HEK293T (cell line): ENCODE measurements around the gene NFIC.
"Not testable (repeated sequence)": the region's sequence is repeated elsewhere in the genome, so short reads cannot be mapped to it uniquely, and the experiment has no call there.

Source experiments
- CTCF ChIA-PET: fragments of 350-600 bp; formaldehyde crosslinking; extraction: SDS; loops from one replicate; lab custom pipeline; 2021; ENCODE audit warnings: antibody characterized with exemption, inconsistent platforms; lab: Yijun Ruan, JAX
- POLR2A ChIA-PET: fragments of 350-600 bp; formaldehyde crosslinking; extraction: SDS; loops from one replicate; lab custom pipeline; 2020; ENCODE audit warnings: antibody characterized with exemption, inconsistent platforms; lab: Yijun Ruan, JAX
- DNase-seq: peaks from one replicate; pipeline ENCODE4 v3.0.0; 2012; ENCODE audit warnings: mixed read lengths; ENCODE audit errors: extremely low spot score
- ARNT ChIP-seq: fragments of 450-650 bp; IDR thresholded peaks from 2 replicates; pipeline ENCODE4 v1.6.1; 2017; ENCODE audit warnings: mild to moderate bottlenecking
- BHLHE40 ChIP-seq: fragments of 450-650 bp; IDR thresholded peaks from 2 replicates; pipeline ENCODE4 v1.6.1; 2016; ENCODE audit warnings: mild to moderate bottlenecking, moderate library complexity, borderline replicate concordance
- CTBP1 ChIP-seq: fragments of 450-650 bp; IDR thresholded peaks from 2 replicates; pipeline ENCODE4 v1.6.1; 2016; ENCODE audit warnings: borderline replicate concordance
- ELF4 ChIP-seq: fragments of 450-650 bp; IDR thresholded peaks from 2 replicates; pipeline ENCODE4 v1.6.1; 2017; ENCODE audit warnings: antibody characterized with exemption
- FOXA1 ChIP-seq: fragments of 450-650 bp; IDR thresholded peaks from 2 replicates; pipeline ENCODE4 v1.6.1; 2016; ENCODE audit warnings: mild to moderate bottlenecking
- FOXK2 ChIP-seq: fragments of 450-650 bp; IDR thresholded peaks from 2 replicates; pipeline ENCODE4 v1.6.1; 2016; ENCODE audit warnings: mild to moderate bottlenecking
- FOXM1 ChIP-seq: fragments of 450-650 bp; IDR thresholded peaks from 2 replicates; pipeline ENCODE4 v1.6.1; 2017; ENCODE audit warnings: mild to moderate bottlenecking, borderline replicate concordance
- HDGF ChIP-seq: fragments of 450-650 bp; IDR thresholded peaks from 2 replicates; pipeline ENCODE4 v1.6.1; 2017; ENCODE audit warnings: antibody characterized with exemption, borderline replicate concordance
- L3MBTL2 ChIP-seq: fragments of 450-650 bp; conservative IDR thresholded peaks from 2 replicates; pipeline ENCODE4 v1.6.1; 2016; ENCODE audit warnings: mild to moderate bottlenecking
- LEF1 ChIP-seq: fragments of 450-650 bp; IDR thresholded peaks from 2 replicates; pipeline ENCODE4 v1.6.1; 2017; ENCODE audit warnings: mild to moderate bottlenecking, borderline replicate concordance
- NFRKB ChIP-seq: fragments of 450-650 bp; IDR thresholded peaks from 2 replicates; pipeline ENCODE4 v1.6.1; 2016; ENCODE audit warnings: mild to moderate bottlenecking, moderate library complexity
- SP1 ChIP-seq: fragments of 450-650 bp; IDR thresholded peaks from 2 replicates; pipeline ENCODE4 v1.6.1; 2017
- SUZ12 ChIP-seq: fragments of 450-650 bp; IDR thresholded peaks from 2 replicates; pipeline ENCODE4 v1.6.1; 2016; ENCODE audit warnings: mild to moderate bottlenecking
- TARDBP ChIP-seq: fragments of 450-650 bp; IDR thresholded peaks from 2 replicates; pipeline ENCODE4 v1.6.1; 2016
- ZNF384 ChIP-seq: fragments of 450-650 bp; IDR thresholded peaks from 2 replicates; pipeline ENCODE4 v1.6.1; 2016
- TF ChIP-seq, protein P1 (sequence below): fragments of 450-650 bp; IDR thresholded peaks from 2 replicates; pipeline ENCODE4 v1.6.1; 2016

NFIC gene

DNA sequence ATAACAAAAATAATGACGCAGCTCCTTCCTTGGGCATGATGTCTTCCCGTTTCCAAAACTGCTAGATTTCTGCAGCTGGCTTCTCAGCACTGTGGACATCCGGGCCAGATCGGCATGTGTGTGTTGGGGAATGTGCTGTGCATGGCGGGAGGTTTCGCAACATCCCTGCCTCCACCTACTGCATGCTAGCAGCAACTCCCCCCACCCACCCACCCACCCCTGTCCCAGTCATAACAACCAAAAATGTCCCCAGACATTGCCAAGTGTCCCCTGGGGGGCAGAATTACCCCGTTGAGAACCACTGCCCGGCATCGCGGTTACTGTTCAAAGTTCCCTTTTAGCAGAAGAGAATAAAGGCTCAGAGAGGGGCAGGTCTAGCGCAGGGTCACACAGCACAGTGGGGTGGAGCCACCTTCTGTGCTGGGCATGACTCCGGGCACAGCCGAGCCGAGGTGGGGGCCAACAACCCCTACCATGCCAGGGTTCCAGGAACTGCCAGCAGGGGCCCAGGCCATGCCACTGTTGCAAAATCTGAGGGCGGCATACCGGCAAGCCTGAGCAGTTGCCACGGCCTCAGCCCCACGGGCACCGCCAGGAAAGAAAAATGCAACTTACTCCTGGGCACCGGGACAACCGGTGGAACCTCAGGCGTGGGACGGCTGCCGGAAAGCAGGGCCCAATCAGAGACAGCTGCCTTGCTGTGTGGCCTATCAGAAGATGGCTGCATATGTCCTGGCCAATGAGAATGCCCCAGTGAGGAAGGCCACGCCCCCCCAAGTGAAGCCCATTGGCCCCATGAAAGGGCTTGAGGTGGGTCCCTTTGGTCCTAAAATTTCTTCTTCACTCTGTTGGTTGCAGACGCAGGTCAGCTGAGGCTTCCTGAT is 22.5 kb upstream of the NFIC start:
- peak; percentile 87 for DNase-seq
- TF ChIP-seq L3MBTL2 = no peak
- peak; percentile 76 for TF ChIP-seq FOXM1
- TF ChIP-seq LEF1 = 0 out of 2 replicates have a peak, but pooled peaks have one; percentile 28
- TF ChIP-seq HDGF = no peak
- TF ChIP-seq CTBP1 = no peak
- POLR2A ChIA-PET = no interaction called here
- CTCF ChIA-PET = no interaction called here

- no peak for TF ChIP-seq SP1
- TF ChIP-seq TARDBP = no peak
- no peak for TF ChIP-seq FOXA1
- no peak for TF ChIP-seq SUZ12
- TF ChIP-seq L3MBTL2 = no peak
- TF ChIP-seq FOXM1 = no peak
- no peak for TF ChIP-seq HDGF
- no peak for TF ChIP-seq FOXK2
- TF ChIP-seq, protein P1, sequence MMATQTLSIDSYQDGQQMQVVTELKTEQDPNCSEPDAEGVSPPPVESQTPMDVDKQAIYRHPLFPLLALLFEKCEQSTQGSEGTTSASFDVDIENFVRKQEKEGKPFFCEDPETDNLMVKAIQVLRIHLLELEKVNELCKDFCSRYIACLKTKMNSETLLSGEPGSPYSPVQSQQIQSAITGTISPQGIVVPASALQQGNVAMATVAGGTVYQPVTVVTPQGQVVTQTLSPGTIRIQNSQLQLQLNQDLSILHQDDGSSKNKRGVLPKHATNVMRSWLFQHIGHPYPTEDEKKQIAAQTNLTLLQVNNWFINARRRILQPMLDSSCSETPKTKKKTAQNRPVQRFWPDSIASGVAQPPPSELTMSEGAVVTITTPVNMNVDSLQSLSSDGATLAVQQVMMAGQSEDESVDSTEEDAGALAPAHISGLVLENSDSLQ = no peak
- TF ChIP-seq CTBP1 = no peak
- no peak for TF ChIP-seq NFRKB
- no peak for TF ChIP-seq ARNT
- TF ChIP-seq ZNF384 = no peak
- TF ChIP-seq ELF4 = no peak
- no peak for TF ChIP-seq LEF1
- ChIA-PET CTCF (no interaction called here), POLR2A (no interaction called here)
- no peak for DNase-seq
Observed at GRCh38 chr19:3344608-3345598, 21.5 kb upstream of the NFIC start.

- TF ChIP-seq CTBP1 (no peak), SP1 (no peak), NFRKB (no peak), SUZ12 (no peak), ARNT (no peak), FOXK2 (no peak), FOXM1 (no peak), L3MBTL2 (no peak), LEF1 (no peak), BHLHE40 (no peak)
- TF ChIP-seq, protein P1 = no peak
- ChIA-PET POLR2A (interaction anchor here (1.0 kb wide), 1 partner anchor 14 kb away, joined by 3 read pairs; no protein-coding TSS in a partner anchor), CTCF (no interaction called here)
- DNase-seq = no peak
Observed at GRCh38 chr19:3345850-3346460, 20.4 kb upstream of the NFIC start.

- no peak for DNase-seq
- CTCF ChIA-PET = no interaction called here
- no peak for TF ChIP-seq BHLHE40
- TF ChIP-seq NFRKB = no peak
- no peak for TF ChIP-seq HDGF
- no peak for TF ChIP-seq FOXM1
- no peak for TF ChIP-seq FOXA1
- no peak for TF ChIP-seq L3MBTL2
- TF ChIP-seq LEF1 = no peak
- TF ChIP-seq SP1 = no peak
- POLR2A ChIA-PET = interaction anchor here (1.0 kb wide), 1 partner anchor 13 kb away, joined by 3 read pairs; no protein-coding TSS in a partner anchor
Observed at GRCh38 chr19:3346677-3347353, 19.6 kb upstream of the NFIC start.

DNA sequence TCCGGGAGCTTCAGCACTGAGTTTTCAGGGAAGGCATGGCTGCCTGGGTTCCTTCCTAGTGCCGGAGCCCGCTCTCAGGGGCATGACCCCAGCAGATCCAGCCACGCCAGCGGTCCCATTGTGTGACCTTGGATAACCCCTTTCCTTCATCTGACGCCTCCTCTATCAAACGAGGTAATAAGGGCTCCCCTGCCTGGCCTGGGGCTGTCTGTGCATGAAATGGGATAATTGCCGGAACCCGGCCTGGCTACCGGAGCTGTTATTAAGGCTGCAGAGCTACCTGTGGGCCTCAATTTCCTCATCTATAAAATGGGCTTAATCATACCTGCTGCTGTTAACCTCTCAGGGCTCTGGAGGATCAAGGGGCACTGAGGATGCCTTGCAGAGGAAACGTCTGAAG is 18.3 kb upstream of the NFIC start:
- no peak for DNase-seq
- ChIA-PET POLR2A (no interaction called here), CTCF (no interaction called here)
- TF ChIP-seq ELF4 (no peak), SUZ12 (no peak), HDGF (no peak), LEF1 (no peak)

GRCh38 chr19:3348469-3348868 is 17.9 kb upstream of the NFIC start:
- DNase-seq, POLR2A ChIA-PET, CTCF ChIA-PET: not testable (repeated sequence)
